ENCODE data around the gene OLFM3.

OLFM3 gene

DNA sequence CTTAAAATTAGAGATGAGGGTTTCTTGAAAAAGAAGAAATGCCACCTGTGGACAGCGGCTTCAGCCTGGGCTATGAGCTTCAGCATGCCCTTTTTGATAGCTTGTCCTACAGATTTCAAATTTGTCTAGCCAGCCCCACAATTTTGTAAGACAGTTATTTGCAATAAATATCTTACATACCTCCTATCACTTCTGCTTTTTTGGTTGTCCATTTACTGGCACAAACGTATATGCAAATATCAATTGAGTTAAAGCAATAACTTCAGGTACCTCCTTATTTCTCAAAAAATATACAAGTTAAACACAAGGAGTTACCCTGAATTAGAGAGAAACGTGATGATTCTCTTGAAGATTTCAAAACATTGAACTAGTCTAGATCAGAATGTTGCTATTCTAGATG, 53.5 kb downstream of the OLFM3 start:
- no peak for DNase-seq

DNA sequence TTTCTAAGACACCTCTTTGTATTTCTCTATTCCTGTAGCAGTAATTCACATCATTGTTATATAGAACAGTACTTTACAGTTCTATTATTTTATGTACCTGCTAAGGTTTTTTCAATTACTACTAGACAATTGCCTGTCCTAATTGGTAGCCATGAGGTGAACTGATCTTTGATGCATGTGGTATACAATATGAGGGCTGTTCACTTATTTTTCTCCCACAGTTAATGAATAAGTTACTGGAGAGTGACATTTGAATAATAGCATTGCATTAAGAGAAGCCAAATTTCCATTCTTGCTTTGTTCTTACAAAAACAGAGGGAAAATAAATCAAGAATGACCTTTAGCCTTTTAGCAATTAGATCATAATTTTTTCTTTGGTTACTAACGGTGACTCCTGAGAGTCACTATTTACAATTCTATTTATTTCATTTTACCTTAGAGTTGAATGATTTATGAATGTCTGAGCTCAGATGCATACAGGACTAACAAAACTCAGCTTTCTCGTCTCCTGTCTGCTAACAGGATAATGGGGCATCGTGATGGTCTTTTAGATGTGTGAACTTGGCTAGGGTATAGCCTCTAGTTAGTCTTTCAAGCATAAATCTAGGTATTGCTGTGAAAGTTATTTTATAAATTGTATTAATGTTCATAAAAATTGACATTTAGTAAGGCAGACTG, 54.1 kb downstream of the OLFM3 start:
- no peak for DNase-seq

DNA sequence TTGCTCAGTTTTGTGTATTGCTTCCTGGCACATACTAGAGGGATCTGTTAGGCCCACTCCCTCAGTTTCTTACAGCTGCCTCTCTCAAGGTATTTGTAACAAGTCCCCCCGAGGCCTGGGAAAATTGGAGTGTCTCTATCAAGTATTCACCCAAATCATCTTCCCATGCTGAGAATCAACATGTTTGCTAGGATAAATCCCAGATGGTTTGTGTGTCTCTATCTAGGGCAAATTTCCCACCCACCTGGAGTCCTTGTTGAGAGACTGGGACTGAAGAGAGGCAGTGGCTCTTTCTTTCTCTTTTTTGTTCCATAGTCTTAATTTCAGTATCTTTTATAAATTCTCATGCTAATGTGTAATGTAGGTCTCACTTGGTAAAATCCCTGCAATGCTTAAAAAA, 58.0 kb downstream of the OLFM3 start:
- DNase-seq: no peak

DNA sequence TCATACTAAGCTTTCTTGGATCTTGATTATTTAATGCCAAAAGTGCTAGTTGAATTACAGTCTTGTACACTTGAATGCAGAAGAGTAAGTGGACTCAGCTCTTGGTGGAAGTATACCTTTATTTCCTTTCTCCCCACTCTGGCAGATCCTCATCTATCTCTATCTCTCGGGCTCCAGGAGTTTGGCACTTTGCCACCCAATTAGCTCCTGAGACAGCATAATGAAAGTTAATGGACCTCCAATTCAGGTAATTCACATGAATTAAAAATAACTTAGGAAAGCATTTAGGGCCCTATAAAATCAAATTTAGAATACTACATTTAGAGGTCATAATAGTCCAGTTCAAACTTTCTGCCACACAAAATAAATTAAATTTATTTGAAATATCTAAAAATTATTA, 67.4 kb downstream of the OLFM3 start:
- no peak for DNase-seq

DNA sequence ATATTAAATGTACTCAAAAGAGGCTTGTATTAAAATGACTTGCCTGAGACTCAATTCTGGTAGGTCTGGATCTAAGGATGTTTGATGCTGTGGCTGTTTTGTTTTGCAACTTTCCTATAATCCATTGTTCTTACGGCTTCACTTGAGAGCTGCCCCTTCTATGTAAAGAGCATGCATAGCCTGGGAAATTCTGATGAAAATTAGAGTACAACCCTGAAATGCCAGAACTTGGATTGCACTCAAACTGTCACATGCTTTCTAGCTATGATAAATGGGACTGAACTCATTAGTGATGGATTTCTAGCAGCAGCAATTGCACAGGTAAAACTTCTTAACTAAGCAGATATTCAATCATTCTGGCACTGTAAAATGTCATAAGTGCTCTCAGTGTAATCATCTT, 67.9 kb downstream of the OLFM3 start:
- DNase-seq: no peak

DNA sequence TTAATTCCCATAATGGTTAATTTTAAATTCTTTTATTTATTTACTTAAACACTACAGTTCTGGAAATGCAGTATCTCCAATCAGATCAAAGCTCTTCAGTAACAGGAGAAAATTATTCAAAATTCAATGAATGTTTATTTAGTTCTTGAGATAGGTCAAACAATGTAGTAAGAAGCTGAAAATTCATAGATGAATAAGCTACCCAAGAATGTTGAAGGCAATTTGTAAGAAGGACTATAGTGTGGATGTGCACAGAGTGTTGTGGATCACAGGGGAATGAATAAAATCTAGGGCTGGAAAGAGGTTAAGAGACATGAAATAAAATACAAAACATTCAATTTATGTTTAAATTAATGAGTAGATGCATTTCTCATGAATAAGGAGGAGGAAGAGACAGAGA, 72.0 kb downstream of the OLFM3 start:
- no peak for DNase-seq

DNA sequence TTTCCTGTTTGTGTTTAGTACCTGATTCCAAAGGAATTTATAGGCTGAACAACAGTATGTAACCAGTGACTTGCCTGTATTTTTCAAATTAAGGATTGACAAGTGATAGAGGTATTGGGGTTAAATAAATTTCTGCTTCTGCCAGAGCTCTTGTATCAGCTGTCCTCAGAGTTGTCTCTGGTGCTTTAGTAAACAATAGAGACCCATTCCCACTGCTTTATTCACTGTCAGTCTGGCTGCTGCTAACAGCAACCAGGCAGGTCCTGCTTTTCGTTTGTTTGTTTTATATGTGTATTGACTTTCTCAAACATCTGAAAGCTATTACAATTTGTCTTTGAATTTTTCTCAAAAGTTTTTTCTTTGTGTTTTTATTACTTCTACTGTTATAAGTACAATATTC, 76.1 kb downstream of the OLFM3 start:
- peak; percentile 45 for DNase-seq

DNA sequence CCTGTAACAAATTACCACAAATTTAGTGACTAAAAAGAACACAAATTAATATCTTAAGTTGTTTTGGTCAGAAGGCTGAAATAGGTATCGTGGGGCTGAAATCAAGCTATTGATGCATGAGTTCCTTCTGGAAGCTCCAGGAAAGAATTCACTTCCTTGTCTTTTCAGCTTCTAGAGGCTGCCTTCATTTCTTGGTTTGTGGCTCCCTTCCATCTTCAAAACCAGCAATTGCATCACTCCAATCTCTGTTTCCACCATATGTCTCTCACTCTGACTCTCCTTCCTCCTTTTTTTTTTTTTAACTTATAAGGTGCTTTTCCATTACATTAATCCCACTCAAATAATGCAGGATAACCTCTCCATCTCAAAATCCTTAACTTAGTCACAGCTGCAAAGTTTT, 78.4 kb downstream of the OLFM3 start:
- no peak for DNase-seq

DNA sequence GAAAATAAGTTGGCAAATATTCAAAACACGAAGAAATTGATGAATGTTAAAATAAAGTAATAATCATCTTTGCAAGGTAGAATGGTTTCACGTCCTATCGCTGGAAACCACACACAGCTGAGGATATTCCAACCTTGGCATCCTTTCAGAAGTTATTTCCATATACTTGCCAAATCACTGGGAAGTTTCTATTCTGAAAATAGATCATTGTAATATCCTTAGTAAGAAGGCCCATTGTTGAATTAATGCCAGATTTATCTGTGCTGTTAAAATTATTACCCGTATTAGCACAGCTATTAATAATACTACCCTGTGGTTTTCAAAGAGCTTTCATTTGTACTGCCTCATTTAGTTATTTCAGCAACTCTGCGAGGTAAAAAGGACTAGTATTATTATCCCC, 81.1 kb downstream of the OLFM3 start:
- no peak for DNase-seq

DNA sequence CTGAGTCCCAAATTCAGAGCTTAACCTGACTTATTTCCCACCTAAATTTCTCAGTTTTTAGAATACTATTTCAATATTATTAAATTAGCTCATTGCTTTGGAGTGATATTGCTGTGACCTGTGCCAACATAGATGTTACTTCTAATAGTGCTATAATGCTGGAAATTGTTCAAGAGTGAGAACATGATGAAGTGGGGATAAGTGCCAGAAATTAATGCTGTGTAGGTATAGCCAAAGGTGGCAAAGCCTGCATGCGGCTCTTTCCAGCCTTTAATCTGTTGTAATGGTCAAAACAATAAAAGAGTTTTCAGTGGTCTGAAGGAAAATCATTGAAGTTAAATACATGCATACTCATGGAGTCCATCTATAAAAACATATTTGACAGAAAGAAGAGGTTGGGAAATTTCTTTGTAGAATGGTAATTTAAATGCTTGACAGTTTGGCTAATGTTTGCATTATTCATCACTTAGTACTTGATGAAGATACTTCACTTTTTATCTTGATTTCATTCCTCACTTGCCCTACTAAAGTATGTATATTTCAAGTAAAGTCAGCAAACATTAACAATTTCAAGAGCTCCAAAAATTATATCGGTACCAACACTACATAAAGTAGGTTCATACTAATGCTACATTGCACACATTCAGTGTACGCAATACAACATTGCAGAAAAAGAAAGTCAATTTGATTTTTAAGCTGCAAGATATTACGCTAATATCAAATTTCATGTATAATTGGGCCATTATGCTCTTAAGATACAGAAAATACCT, 82.1 kb downstream of the OLFM3 start:
- no peak for DNase-seq

DNA sequence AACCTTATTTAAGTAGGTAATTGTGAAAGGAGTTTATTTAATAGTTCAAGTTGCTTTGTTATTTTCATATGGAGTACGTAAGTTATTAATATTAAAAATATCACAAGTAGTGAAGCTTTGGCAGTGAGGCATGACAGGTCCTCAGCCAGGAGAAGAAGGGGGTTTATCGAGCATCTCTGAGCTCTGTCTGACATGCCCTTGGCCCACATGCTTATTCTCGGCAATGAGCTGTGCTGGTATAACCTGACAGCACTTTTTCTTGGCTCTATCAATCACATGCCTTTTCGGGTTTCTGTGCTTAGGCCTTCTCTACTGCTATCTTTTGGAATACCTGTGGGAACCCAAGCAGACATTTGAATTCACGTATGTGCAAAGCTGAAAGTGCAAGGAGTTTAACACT, 84.8 kb downstream of the OLFM3 start:
- no peak for DNase-seq

DNA sequence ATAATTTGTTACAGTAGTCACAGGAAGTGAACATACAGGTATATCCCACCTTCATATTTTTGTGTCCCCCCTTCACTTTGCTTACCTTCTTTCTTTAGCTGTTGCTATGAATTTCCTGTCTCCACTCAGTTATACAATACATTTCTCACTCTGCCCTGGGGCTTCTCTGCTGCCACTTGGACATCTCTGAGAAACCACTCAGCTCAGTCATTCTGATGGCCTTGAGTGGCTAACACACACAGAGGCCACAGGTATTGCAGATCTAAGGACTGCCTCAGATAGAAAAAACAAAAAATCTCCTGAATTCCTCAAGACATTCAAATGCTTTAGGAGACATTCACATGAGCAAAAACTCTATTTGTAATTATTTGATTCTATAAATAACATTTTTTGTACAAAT, 87.7 kb downstream of the OLFM3 start:
- no peak for DNase-seq

DNA sequence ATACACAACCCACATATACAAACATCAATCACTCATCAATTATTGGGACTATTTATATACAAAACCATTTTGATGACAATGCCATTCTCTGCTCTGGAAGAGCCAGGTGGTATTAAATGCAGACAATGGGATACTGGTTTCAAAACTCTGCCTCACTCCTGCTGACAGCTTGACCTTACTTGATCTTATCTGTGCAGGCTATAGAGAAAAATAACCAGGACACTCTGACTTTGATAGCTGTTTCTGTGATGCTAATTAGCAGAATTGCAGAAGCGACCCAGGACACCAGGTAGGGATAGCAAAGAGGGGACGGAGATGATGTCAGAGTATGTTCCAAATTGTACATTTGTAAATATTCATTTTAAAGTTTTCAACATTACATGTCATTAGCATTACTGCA, 89.5 kb downstream of the OLFM3 start:
- no peak for DNase-seq

DNA sequence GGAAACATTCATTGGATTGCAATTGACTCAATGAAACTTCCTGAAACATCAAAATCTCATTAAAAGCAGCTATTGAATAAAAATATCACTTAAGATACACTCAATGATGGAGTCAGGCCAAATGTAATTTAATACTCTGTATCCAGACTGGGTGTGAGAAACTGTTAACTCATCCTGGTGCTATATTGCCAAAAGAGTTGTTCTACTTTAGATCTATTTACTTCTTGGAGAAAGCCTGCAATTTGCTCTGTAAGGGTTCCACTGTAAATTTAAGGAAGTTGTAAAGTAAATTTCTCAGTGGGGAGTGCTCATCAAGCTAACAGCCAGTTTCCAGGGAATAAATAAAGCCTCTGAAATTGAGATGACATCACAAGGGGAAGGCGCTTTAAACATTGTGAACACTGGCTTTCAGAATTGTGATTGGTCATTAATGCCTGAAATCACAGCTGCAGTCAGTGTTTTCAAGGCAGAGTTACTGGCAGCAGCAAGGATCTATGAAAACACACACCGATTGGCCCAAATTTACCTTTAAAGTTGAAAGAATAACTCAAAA, 91.4 kb downstream of the OLFM3 start:
- DNase-seq: peak; percentile 80

DNA sequence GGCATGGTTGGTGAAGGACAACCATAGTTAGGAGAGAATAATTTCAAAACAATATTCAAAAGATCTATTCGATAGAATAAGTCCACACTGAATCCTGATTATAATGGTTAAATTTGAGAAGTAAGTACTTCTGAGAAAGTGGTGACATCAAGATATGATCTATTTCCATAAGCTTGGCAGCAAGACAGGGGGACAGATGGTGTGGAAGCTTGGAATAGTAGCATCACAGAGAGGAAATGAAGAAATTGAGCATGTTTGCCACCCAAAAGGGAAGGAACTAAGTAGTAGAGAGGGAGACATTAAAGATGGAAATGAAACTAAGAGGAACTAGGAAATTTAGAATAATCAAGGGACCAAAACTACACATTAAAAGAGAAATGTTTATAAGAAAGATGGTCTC, 94.5 kb downstream of the OLFM3 start:
- DNase-seq: no peak

DNA sequence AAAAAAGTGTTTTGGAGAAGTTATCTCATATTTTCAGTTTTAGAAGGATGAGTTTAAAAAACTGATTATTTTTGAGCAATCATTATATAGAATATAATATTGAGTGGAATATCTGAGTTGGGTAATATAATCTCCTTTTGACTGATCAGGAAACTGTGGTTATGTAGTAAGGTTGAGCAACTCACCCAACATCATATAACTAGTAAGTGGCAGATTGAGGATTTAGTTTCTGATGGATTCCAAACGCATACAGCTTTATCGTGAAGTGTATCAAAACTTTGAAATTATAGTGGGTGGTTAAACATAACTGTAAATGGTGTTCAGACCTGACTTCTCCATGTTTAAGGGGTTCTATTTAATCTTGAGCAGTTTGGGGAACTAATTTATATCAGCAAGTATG, 98.6 kb downstream of the OLFM3 start:
- DNase-seq: no peak

DNA sequence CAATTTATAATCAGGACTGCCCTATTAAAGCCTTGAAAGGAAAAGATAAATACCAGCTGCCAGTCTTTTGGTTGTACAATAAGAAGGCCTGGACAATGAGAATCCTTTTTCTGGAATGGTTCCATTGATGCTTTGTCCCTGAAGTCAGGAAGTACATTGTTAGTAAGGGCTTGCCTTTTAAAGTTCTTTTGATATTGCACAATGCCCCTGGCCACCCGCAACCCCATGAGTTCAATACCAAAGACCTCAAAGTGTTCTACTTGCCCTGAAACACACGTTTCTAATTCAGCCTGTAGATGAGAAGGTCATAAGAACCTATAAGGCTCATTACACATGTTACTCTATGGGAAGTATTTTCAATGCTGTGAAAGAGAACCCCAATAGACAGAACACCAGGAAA, 112.1 kb downstream of the OLFM3 start:
- DNase-seq: no peak

DNA sequence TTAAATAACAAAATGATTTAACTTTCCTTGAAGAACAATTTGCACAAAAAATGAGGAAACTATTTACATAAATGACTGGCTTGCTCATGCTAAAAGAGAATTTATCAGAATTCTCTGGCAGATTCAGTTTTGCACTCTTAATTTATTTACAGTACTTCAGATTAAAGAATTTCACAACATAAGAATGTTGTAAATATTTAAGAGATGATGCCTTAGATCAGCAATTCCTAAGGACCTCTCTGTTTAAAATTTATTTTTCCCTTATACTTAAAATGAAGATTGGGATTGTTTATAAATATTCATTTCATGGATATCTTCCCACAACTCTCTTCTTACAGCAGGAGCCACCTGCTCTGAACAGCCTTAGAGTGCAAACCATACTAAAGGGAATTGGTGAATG, 120.8 kb downstream of the OLFM3 start:
- no peak for DNase-seq

DNA sequence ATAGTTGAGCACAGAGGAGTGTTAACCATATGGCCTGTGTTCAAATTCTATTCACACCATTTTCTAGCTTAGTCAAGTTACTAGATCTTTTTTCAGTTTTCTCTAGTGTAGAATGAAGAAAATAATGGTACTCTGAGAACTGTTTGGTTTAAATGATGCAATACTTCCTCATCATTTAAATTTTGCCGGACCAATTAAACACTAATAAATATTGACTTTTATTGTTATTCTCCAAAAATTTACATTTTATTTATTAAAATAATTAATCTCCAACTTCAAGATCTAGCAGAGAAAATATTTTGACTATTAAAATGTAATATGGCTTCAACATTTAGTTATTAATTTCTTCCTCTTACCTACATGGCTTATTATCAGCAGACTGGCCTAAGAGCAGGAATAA, 123.1 kb downstream of the OLFM3 start:
- no peak for DNase-seq

DNA sequence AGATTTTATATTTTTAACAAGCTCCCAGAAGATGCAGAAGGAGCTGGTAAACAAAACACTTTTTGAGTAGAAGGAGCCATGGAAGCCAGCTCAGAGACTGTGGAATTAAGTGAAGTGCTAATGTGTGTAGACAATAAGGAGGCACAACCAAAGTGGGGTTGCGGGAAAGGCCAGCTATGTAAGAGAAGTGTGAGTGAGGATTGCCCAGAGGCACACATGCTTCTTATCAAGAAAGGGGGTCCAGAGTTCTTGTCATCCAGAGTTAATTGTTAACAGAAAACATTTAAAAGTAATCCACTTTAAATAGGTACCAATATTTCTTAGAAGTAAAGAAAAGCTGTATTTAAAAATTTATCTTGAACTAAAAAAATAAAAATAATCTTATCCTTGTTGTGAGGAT, 136.8 kb downstream of the OLFM3 start:
- no peak for DNase-seq

DNA sequence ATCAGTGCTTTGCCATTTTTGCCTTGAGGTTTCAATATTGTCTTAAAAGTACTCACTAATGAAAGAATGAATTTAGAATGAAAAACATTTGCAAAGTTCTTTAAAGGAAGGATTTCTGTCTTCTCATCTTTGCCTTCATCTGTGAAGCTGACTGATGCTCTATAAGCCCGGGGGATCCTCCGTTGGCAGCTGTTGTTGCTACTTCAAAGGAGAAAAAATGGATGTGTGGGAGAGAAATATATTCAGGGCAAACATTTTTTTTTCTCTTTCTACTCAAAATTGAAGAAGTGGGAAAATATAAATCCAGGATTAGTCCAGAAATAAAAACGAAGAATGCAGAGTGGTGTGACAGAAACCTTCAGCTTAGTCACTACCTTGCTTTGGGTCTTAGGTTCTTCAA, 142.5 kb downstream of the OLFM3 start:
- no peak for DNase-seq

DNA sequence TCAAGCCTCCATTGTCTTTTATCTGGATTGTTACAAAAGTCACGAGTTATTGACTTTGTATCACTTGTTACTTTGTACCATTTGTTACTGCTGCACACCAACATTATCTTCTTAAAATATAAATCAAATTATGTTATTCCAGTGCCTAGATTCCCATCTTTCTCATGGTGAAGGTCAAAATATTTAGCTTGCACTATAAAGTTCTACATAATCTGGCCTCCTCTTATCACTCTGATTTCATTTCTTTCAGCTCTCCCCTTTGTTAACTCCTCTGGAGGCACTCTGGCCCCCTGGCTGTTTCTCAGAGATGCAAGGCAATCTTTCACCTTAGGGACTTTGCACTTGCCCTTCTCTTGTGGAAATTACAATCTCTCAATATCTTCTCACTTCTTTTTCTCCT, 143.8 kb downstream of the OLFM3 start:
- DNase-seq: no peak

DNA sequence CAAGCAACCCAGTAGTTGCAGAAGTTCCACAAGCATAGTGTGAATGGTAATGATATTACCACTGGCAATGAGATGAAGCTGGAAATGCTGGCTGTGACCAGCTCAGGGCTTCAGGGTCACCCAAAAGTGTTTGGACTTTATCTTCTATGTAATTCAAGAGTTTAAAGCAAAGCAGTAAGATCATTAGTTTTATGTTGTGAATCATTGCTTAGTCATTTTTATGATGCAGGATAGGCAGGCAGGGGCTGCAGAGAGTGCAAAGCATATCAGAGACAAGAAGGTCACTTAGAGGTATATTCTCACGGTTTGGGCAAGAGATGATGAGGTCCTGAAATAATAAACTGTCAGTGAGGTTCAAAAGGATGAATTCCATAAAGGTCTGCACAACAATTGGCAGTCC, 147.4 kb downstream of the OLFM3 start:
- no peak for DNase-seq

DNA sequence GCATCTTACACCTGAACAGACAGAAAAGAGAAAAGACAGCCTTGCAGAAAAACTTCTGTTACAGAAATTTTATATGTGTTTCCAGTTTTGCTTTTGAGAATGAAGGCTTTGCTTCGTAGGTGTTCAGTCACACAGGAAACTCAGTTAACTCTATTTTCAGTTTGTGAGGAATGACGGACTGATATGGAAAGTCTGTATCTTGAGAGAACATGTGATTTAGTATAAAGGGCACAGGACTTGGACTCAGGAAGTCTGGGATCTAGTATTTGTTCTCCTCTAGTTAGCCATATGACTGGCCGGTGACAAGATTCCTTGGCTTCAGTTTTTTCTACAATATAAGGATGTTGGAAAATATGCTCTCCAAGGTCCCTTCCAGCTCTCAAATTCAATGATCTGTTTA, 149.1 kb downstream of the OLFM3 start:
- DNase-seq: no peak

DNA sequence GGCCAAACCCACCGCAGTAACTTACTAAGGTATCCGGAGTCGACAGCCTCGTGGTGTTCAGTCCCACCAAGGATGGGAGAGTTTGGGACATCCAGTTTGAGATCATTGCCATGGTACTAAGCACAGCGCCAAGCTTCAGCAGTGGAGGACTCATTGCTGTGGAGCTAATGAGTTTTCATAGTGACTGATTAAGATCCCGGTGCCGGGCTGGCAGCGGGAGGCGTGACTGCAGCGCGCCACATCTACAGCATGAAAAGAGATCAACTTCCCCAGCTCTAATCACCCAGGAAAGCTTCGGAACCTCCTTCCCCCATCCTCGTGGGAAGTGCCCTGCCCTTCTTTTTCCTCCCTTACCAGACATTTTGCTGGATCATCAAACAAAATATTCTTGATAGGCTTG, 149.9 kb downstream of the OLFM3 start:
- DNase-seq: no peak

Measured in DMS153 (cell line).